Sigmoid colon (tissue), 4 donors: Measurements from ENCODE around the gene ATP5F1E.

Experiments used
- EP300 ChIP-seq, 4 donors: sonication (generic); formaldehyde crosslinking; IDR thresholded peaks; one replicate each; pipeline ENCODE4 v1.6.1; 2017; ENCODE audit warnings: antibody characterized with exemption in 4 of 4
- POLR2A ChIP-seq, 2 donors: fragments of 450-650 bp; IDR thresholded peaks; one replicate each; pipeline ENCODE4 v1.6.1; 2016; ENCODE audit warnings: antibody characterized with exemption in 2 of 2, mild to moderate bottlenecking in 2 of 2, moderate library complexity in 2 of 2
- POLR2AphosphoS5 ChIP-seq, 4 donors: sonication (generic); formaldehyde crosslinking; IDR thresholded peaks; one replicate each; pipeline ENCODE4 v1.6.1; 2017; ENCODE audit warnings: antibody characterized with exemption in 4 of 4
- TF ChIP-seq, protein P1 (sequence below), 4 experiments: fragments of 450-650 bp in 3 of 4; fragments of 200-600 bp in 1 of 4; IDR thresholded peaks; one replicate each; pipeline ENCODE4 v1.5.1; 2016 to 2019; ENCODE audit warnings: antibody characterized with exemption in 4 of 4, mild to moderate bottlenecking in 3 of 4, moderate library complexity in 2 of 4

DNA sequence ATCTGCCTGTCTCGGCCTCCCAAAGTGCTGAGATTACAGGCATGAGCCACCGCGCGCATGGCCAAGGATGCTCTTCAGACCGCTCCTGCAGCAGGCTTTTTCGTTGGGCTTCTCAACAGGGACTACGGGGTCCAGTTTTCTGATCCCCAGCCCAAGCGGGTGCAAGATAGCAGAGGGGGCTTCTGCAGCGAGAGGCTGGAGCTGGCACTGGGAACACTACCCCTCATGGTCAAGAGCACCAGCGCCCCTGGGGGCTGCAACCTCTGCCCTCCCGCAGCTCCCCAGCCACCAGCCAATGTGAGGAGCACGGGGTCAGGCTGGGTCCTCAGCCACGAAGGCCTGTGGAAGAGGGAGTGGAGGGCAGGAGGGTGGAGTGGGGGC, 31.1 kb downstream of the ATP5F1E start:
- TF ChIP-seq, protein P1, sequence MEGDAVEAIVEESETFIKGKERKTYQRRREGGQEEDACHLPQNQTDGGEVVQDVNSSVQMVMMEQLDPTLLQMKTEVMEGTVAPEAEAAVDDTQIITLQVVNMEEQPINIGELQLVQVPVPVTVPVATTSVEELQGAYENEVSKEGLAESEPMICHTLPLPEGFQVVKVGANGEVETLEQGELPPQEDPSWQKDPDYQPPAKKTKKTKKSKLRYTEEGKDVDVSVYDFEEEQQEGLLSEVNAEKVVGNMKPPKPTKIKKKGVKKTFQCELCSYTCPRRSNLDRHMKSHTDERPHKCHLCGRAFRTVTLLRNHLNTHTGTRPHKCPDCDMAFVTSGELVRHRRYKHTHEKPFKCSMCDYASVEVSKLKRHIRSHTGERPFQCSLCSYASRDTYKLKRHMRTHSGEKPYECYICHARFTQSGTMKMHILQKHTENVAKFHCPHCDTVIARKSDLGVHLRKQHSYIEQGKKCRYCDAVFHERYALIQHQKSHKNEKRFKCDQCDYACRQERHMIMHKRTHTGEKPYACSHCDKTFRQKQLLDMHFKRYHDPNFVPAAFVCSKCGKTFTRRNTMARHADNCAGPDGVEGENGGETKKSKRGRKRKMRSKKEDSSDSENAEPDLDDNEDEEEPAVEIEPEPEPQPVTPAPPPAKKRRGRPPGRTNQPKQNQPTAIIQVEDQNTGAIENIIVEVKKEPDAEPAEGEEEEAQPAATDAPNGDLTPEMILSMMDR (IDR thresholded peaks at IDR 0.05) = no peak
- TF ChIP-seq POLR2A (IDR thresholded peaks at IDR 0.05) (no peak), EP300 (IDR thresholded peaks at IDR 0.05) (no peak), POLR2AphosphoS5 (IDR thresholded peaks at IDR 0.05) (no peak)
